Measurements from ENCODE around the gene PEX3. TPM values are rescaled to one million over a fixed set of nuclear protein-coding genes. Genes with fewer than 3 reads are reported as not detected.

Gene PEX3
- total RNA-seq, 2 donors from 2014 or later: 8.4 to 14.9 TPM

DNA sequence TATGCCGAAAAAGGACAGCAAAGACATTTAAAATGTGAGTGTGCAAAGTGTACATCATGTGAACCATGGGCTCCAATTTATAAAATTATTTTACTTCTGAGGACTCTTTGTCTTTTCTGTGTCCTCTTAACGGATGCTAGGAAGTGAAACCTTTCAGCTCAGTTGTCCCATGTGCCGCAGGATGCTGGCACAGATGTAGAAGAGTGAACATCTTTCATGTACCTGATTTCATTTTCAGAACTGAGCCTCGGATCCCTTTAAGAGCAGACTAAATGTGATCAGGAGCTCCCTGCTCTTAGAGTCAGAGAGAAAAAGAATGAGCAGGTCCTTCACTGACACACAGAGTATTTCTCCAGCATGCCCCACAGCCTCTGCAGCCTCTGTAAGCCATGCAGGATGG, 88.5 kb downstream of the PEX3 start:
- TF ChIP-seq, protein P1, sequence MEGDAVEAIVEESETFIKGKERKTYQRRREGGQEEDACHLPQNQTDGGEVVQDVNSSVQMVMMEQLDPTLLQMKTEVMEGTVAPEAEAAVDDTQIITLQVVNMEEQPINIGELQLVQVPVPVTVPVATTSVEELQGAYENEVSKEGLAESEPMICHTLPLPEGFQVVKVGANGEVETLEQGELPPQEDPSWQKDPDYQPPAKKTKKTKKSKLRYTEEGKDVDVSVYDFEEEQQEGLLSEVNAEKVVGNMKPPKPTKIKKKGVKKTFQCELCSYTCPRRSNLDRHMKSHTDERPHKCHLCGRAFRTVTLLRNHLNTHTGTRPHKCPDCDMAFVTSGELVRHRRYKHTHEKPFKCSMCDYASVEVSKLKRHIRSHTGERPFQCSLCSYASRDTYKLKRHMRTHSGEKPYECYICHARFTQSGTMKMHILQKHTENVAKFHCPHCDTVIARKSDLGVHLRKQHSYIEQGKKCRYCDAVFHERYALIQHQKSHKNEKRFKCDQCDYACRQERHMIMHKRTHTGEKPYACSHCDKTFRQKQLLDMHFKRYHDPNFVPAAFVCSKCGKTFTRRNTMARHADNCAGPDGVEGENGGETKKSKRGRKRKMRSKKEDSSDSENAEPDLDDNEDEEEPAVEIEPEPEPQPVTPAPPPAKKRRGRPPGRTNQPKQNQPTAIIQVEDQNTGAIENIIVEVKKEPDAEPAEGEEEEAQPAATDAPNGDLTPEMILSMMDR (IDR thresholded peaks at IDR 0.05): no peak
- no peak overlapping the region for H3K27ac ChIP-seq
- H3K9me3 ChIP-seq: no peaks in the 10 kb centered on the region
- H3K4me3 ChIP-seq: no peak overlapping the region
- H3K27me3 ChIP-seq: no peaks in the 10 kb centered on the region
- peaks cover 0 to 7% of the 10 kb centered on the region in 2 donors for H3K4me1 ChIP-seq
- DNase-seq (ENCODE audit: low spot score): no peak
- no peaks in the 10 kb centered on the region for H3K36me3 ChIP-seq

- H3K4me3 ChIP-seq: no peak overlapping the region
- TF ChIP-seq, protein P1 (IDR thresholded peaks at IDR 0.05): no peak
- no peaks in the 10 kb centered on the region for H3K27me3 ChIP-seq
- H3K27ac ChIP-seq: no peak overlapping the region
- H3K4me1 ChIP-seq: peaks cover 0 to 7% of the 10 kb centered on the region in 2 donors
- no peaks in the 10 kb centered on the region for H3K36me3 ChIP-seq
- DNase-seq (ENCODE audit: low spot score): no peak
- H3K9me3 ChIP-seq: no peaks in the 10 kb centered on the region
These were observed 89.1 kb downstream of the PEX3 start for GRCh38 chr6:143539734-143540133.

GRCh38 chr6:143540192-143540591, 89.6 kb downstream of the PEX3 start:
- TF ChIP-seq, protein P1 (IDR thresholded peaks at IDR 0.05): no peak

More at GRCh38 chr6:143540192-143540591, 89.6 kb downstream of the PEX3 start:
- no peak for DNase-seq (ENCODE audit: low spot score)
- H3K9me3 ChIP-seq: no peaks in the 10 kb centered on the region
- H3K27ac ChIP-seq: no peak overlapping the region
- no peaks in the 10 kb centered on the region for H3K27me3 ChIP-seq
- H3K4me1 ChIP-seq: peaks cover 0 to 7% of the 10 kb centered on the region in 2 donors
- no peaks in the 10 kb centered on the region for H3K36me3 ChIP-seq
- H3K4me3 ChIP-seq: no peak overlapping the region

Other genes with a start within 250 kb of the PEX3 start
- 1 to 10 TPM; 1.0 to 2.2 TPM for gene ADAT2, start 110 bp upstream of the PEX3 start, total RNA-seq
- gene FUCA2, start 60.9 kb downstream of the PEX3 start, total RNA-seq: 10 to 100 TPM; 17.3 to 27.3 TPM
- 10 to 100 TPM; 47.6 to 54.4 TPM for gene PHACTR2, start 227.2 kb downstream of the PEX3 start, total RNA-seq

All from right atrium auricular region (tissue), 2 donors.